ENCODE results near the gene SLIT1.

- TF ChIP-seq CTCF (IDR thresholded peaks at IDR 0.05): no peak
- no peak for TF ChIP-seq POLR2A (IDR thresholded peaks at IDR 0.05)
Observed at GRCh38 chr10:97032624-97033023, 153.1 kb downstream of the SLIT1 start.

All from uterus (tissue), 2 donors.